Keratinocyte (primary cell): ENCODE measurements around the gene INPP5B. TPM values are rescaled to one million over a fixed set of nuclear protein-coding genes. Genes with fewer than 3 reads are reported as not detected.

Experiments used
- DNase-seq: peaks from one replicate; pipeline ENCODE4 v3.0.0-alpha.2; 2011; ENCODE audit warnings: low read depth, missing footprints, low spot score
- FAIRE-seq: peaks from 2 replicates; lab custom pipeline; 2011; peaks lifted over from hg19 to GRCh38; lab: Jason Lieb, UNC
- H2AFZ ChIP-seq: 2 replicates; pipeline ENCODE4 v1.6.0; 2012; ENCODE audit warnings: low read length, control low read depth, inconsistent platforms; ENCODE audit not compliant: control insufficient read depth
- H3K27ac ChIP-seq: 2 replicates; pipeline ENCODE4 v1.5.1; 2011; ENCODE audit warnings: low read length; ENCODE audit not compliant: control insufficient read depth, insufficient read depth
- H3K27me3 ChIP-seq: 3 replicates; pipeline ENCODE4 v1.6.0; 2011; ENCODE audit warnings: low read length; ENCODE audit not compliant: control insufficient read depth, insufficient read depth; ENCODE audit errors: extremely low read depth
- H3K36me3 ChIP-seq, 2 experiments: 2 replicates in 1 of 2; 3 replicates in 1 of 2; pipeline ENCODE4 v1.5.1; 2011; ENCODE audit warnings: low read length in 2 of 2, mild to moderate bottlenecking in 1 of 2; ENCODE audit not compliant: control insufficient read depth in 2 of 2, insufficient read depth in 2 of 2; ENCODE audit errors: extremely low read depth in 1 of 2
- H3K4me1 ChIP-seq: 3 replicates; pipeline ENCODE4 v1.5.1; 2011; ENCODE audit warnings: low read length; ENCODE audit not compliant: control insufficient read depth, insufficient read depth; ENCODE audit errors: extremely low read depth
- H3K4me2 ChIP-seq: 3 replicates; pipeline ENCODE4 v1.6.0; 2011; ENCODE audit warnings: low read depth, low read length; ENCODE audit not compliant: control insufficient read depth, insufficient read depth; ENCODE audit errors: extremely low read depth
- H3K4me3 ChIP-seq, 3 experiments: fragments of 200-600 bp in 1 of 3; sonication (generic) in 1 of 3; 2 replicates in 2 of 3; 3 replicates in 1 of 3; pipeline ENCODE4 v1.5.1; 2011 to 2016; ENCODE audit warnings: low read length in 3 of 3, mild to moderate bottlenecking in 3 of 3, control low read depth in 2 of 3, inconsistent platforms in 1 of 3, low read depth in 1 of 3, mixed read lengths in 1 of 3, mixed run types in 1 of 3, moderate library complexity in 1 of 3; ENCODE audit not compliant: control insufficient read depth in 2 of 3, insufficient read depth in 2 of 3; ENCODE audit errors: extremely low read depth in 1 of 3
- H3K79me2 ChIP-seq: 2 replicates; pipeline ENCODE4 v1.6.0; 2012; ENCODE audit warnings: low read length; ENCODE audit not compliant: control insufficient read depth, insufficient read depth
- H3K9ac ChIP-seq: 3 replicates; pipeline ENCODE4 v1.6.0; 2011; ENCODE audit warnings: low read length; ENCODE audit not compliant: control insufficient read depth, insufficient read depth; ENCODE audit errors: extremely low read depth
- H3K9me1 ChIP-seq: 3 replicates; pipeline ENCODE4 v1.6.0; 2011; ENCODE audit warnings: low read length; ENCODE audit not compliant: control insufficient read depth, insufficient read depth; ENCODE audit errors: extremely low read depth
- H3K9me3 ChIP-seq: 2 replicates; pipeline ENCODE4 v1.5.1; 2012; ENCODE audit warnings: low read depth, low read length; ENCODE audit not compliant: control insufficient read depth
- H4K20me1 ChIP-seq: 3 replicates; pipeline ENCODE4 v1.6.0; 2011; ENCODE audit warnings: low read length; ENCODE audit not compliant: control insufficient read depth, insufficient read depth; ENCODE audit errors: extremely low read depth
- CTCF ChIP-seq, 3 experiments: IDR thresholded peaks in 1 of 3; conservative IDR thresholded peaks in 1 of 3; optimal IDR thresholded peaks in 1 of 3; 2 replicates in 2 of 3; 3 replicates in 1 of 3; pipeline versions ENCODE3 to v1.5.1; 2011; ENCODE audit warnings: low read length in 3 of 3, mild to moderate bottlenecking in 3 of 3, moderate library complexity in 2 of 3, control low read depth in 1 of 3, inconsistent platforms in 1 of 3; ENCODE audit not compliant: insufficient read depth in 2 of 3; ENCODE audit errors: extremely low read depth in 1 of 3
- EZH2 ChIP-seq: IDR thresholded peaks from one replicate; pipeline ENCODE4 v1.6.1; 2012; ENCODE audit warnings: inconsistent platforms, mild to moderate bottlenecking, low read length, moderate library complexity
- dilution Hi-C: fragments of 300-500 bp; cut with MboI; formaldehyde crosslinking; loops from one replicate; pipeline ENCODE4 v1.7.0; 2020; ENCODE audit warnings: low sequenced_read_pairs; ENCODE audit not compliant: extremely low pct_ligation_motif_present
- polyA plus RNA-seq, 5 experiments: library from polyadenylated mRNA; depleted of rRNA in 3 of 5; stranded (reverse) in 3 of 5; stranded (forward) in 1 of 5; unstranded in 1 of 5; fragments of >200 nt; gene quantifications; 1 replicate in 1 of 5; 2 replicates in 3 of 5; 3 replicates in 1 of 5; pipeline versions ENCODE4 v1.2.1 to v1.2.3, GENCODE V29; 2011 to 2012; ENCODE audit warnings: missing spikeins in 2 of 5, low read depth in 1 of 5, low replicate concordance in 1 of 5

INPP5B gene
- polyA plus RNA-seq, 1 donor (not counting 4 experiments of a cell fraction or from before 2014, with no cell fraction given): 6.4 TPM

- FAIRE-seq (peak; percentile 36), DNase-seq (peak; percentile 74)
- H3K4me2 ChIP-seq: peak overlapping the region; percentile 91
- no peaks in the 10 kb centered on the region for H4K20me1 ChIP-seq
- TF ChIP-seq EZH2 (no peak), CTCF (optimal IDR thresholded peaks at IDR 0.05 in 1 of 3, IDR thresholded peaks at IDR 0.05 in 1 of 3, conservative IDR thresholded peaks at IDR 0.05 in 1 of 3; ENCODE audit: extremely low read depth in 1 of 3, insufficient read depth in 2 of 3, low read length in 3 of 3) (no peak)
- peaks cover 4% of the 10 kb centered on the region for H3K79me2 ChIP-seq
- H3K9me3 ChIP-seq: no peaks in the 10 kb centered on the region
- H3K27me3 ChIP-seq: no peaks in the 10 kb centered on the region
- peak overlapping the region; percentile 91 for H2AFZ ChIP-seq
- dilution Hi-C loops: no loop called here
- peaks cover 20% of the 10 kb centered on the region for H3K4me1 ChIP-seq
- no peaks in the 10 kb centered on the region for H3K9me1 ChIP-seq
- H3K4me3 ChIP-seq: peak overlapping the region; percentile 76 to 90 (median 88)
- peak overlapping the region; percentile 83 for H3K9ac ChIP-seq
- H3K36me3 ChIP-seq: no peaks in the 10 kb centered on the region
- peak overlapping the region; percentile 70 for H3K27ac ChIP-seq
Measured at GRCh38 chr1:37931361-37932158, 15.3 kb downstream of the INPP5B start.

- Histone ChIP-seq H3K79me2 (peaks cover 4% of the 10 kb centered on the region), H4K20me1 (no peaks in the 10 kb centered on the region), H3K36me3 (no peaks in the 10 kb centered on the region), H3K9me3 (no peaks in the 10 kb centered on the region), H3K9me1 (no peaks in the 10 kb centered on the region), H2AFZ (peak overlapping the region; percentile 91), H3K27ac (peak overlapping the region; percentile 70), H3K4me1 (peaks cover 20% of the 10 kb centered on the region), H3K9ac (peak overlapping the region; percentile 83), H3K4me2 (peak overlapping the region; percentile 79), H3K27me3 (no peaks in the 10 kb centered on the region), H3K4me3 (peak overlapping the region; percentile 76 to 90 (median 88))
- dilution Hi-C loops: no loop called here
- DNase-seq (no peak), FAIRE-seq (no peak)
- TF ChIP-seq EZH2 (no peak), CTCF (optimal IDR thresholded peaks at IDR 0.05 in 1 of 3, IDR thresholded peaks at IDR 0.05 in 1 of 3, conservative IDR thresholded peaks at IDR 0.05 in 1 of 3; ENCODE audit: extremely low read depth in 1 of 3, insufficient read depth in 2 of 3, low read length in 3 of 3) (no peak)
Measured at GRCh38 chr1:37931102-37931360, 15.8 kb downstream of the INPP5B start.
